SK-N-SH (cell line): ENCODE data around the gene BEX2. TPM values are rescaled to one million over a fixed set of nuclear protein-coding genes. Genes with fewer than 3 reads are reported as not detected.
A peak's percentile ranks its signal among the peaks of the same experiment; 100 is the strongest.

ENCODE experiments used
- CTCF ChIA-PET: fragments of 300-600, 350-600 bp; formaldehyde crosslinking; extraction: SDS; loops from one replicate; lab custom pipeline; 2021; lab: Yijun Ruan, JAX
- POLR2A ChIA-PET: fragments of 350-600 bp; sonication (Branson Sonifier 250); formaldehyde crosslinking; extraction: SDS; loops from one replicate; lab custom pipeline; 2020; ENCODE audit warnings: antibody characterized with exemption, inconsistent platforms; lab: Yijun Ruan, JAX
- DNase-seq: peaks from one replicate; pipeline ENCODE4 v3.0.0; 2012
- H2AFZ ChIP-seq: fragments of 200-600 bp; sonication (generic); 2 replicates; pipeline ENCODE4 v1.8.1; 2016; ENCODE audit warnings: antibody characterized with exemption, mild to moderate bottlenecking, low read depth
- H3F3A ChIP-seq: fragments of 200-600 bp; sonication (generic); replicated peaks from 2 replicates; pipeline ENCODE3; 2016; ENCODE audit warnings: antibody characterized with exemption, mild to moderate bottlenecking; ENCODE audit not compliant: insufficient read depth
- H3K27ac ChIP-seq, 2 experiments: fragments of 200-500 bp in 1 of 2; fragments of 200-600 bp in 1 of 2; sonication (Bioruptor generic) in 1 of 2; sonication (generic), shearing (Covaris generic) in 1 of 2; 2 replicates each; pipeline versions ENCODE4 v1.5.1 to v1.6.1; 2014 to 2016; ENCODE audit warnings: low read depth in 2 of 2, inconsistent platforms in 1 of 2, low read length in 1 of 2, mild to moderate bottlenecking in 1 of 2, mixed read lengths in 1 of 2
- H3K27me3 ChIP-seq: fragments of 200-600 bp; sonication (generic), shearing (Covaris generic); 2 replicates; pipeline ENCODE4 v1.6.1; 2016; ENCODE audit warnings: mixed run types; ENCODE audit not compliant: insufficient read depth
- H3K36me3 ChIP-seq, 2 experiments: fragments of 200-500 bp in 1 of 2; fragments of 200-600 bp in 1 of 2; sonication (Bioruptor generic) in 1 of 2; sonication (generic) in 1 of 2; replicated peaks in 1 of 2; 2 replicates each; pipeline versions ENCODE3 to v1.5.1; 2014 to 2016; ENCODE audit warnings: low read length in 1 of 2, mild to moderate bottlenecking in 1 of 2; ENCODE audit not compliant: insufficient read depth in 2 of 2, control insufficient read depth in 1 of 2
- H3K4me1 ChIP-seq, 2 experiments: fragments of 200-500 bp in 1 of 2; fragments of 200-600 bp in 1 of 2; sonication (Bioruptor generic) in 1 of 2; sonication (generic), shearing (Covaris generic) in 1 of 2; 2 replicates each; pipeline versions ENCODE4 v1.5.1 to v1.6.1; 2014 to 2016; ENCODE audit warnings: low read depth in 1 of 2, low read length in 1 of 2, mixed run types in 1 of 2; ENCODE audit not compliant: insufficient read depth in 2 of 2, control insufficient read depth in 1 of 2
- H3K4me2 ChIP-seq: fragments of 200-600 bp; sonication (generic), shearing (Covaris generic); 2 replicates; pipeline ENCODE4 v1.6.1; 2017; ENCODE audit warnings: mixed run types
- H3K4me3 ChIP-seq, 2 experiments: fragments of 200-500 bp in 1 of 2; fragments of 200-600 bp in 1 of 2; sonication (Bioruptor generic) in 1 of 2; sonication (generic), shearing (Covaris generic) in 1 of 2; 2 replicates each; pipeline versions ENCODE4 v1.5.1 to v1.8.1; 2014 to 2016; ENCODE audit warnings: low read depth in 2 of 2, inconsistent platforms in 1 of 2, low read length in 1 of 2, mild to moderate bottlenecking in 1 of 2, mixed read lengths in 1 of 2, moderate library complexity in 1 of 2
- H3K79me2 ChIP-seq: fragments of 200-600 bp; sonication (generic); 2 replicates; pipeline ENCODE4 v1.8.1; 2017; ENCODE audit warnings: mild to moderate bottlenecking; ENCODE audit not compliant: insufficient read depth
- H3K9ac ChIP-seq: fragments of 200-600 bp; sonication (generic); 2 replicates; pipeline ENCODE4 v1.6.1; 2017; ENCODE audit warnings: mixed run types
- H3K9me2 ChIP-seq: fragments of 200-600 bp; sonication (generic); 2 replicates; pipeline ENCODE4 v1.6.1; 2017; ENCODE audit warnings: mixed run types
- H3K9me3 ChIP-seq: fragments of 200-600 bp; sonication (generic); 2 replicates; pipeline ENCODE4 v1.6.1; 2017; ENCODE audit warnings: mixed run types, mild to moderate bottlenecking, moderate library complexity
- H4K20me1 ChIP-seq: fragments of 200-600 bp; sonication (generic); 2 replicates; pipeline ENCODE4 v1.6.1; 2017; ENCODE audit warnings: mild to moderate bottlenecking, mixed run types; ENCODE audit not compliant: insufficient read depth
- CHD2 ChIP-seq: fragments of 150-350 bp; IDR thresholded peaks from 2 replicates; pipeline ENCODE4 v1.6.1; 2018; ENCODE audit warnings: low read length; ENCODE audit not compliant: partially characterized antibody
- EP300 ChIP-seq, 2 experiments: IDR thresholded peaks; 2 replicates each; pipeline versions ENCODE4 v1.4.0 to v1.6.1; 2012; ENCODE audit warnings: borderline replicate concordance in 1 of 2, low read depth in 1 of 2, low read length in 1 of 2
- FOSL2 ChIP-seq: IDR thresholded peaks from 2 replicates; pipeline ENCODE4 v1.4.0; 2012; ENCODE audit warnings: low read depth, mild to moderate bottlenecking, moderate library complexity, borderline replicate concordance
- FOXJ3 ChIP-seq: sonication (generic); formaldehyde crosslinking; IDR thresholded peaks from 2 replicates; pipeline ENCODE4 v1.5.1; 2020; ENCODE audit warnings: mild to moderate bottlenecking, missing genetic modification reagents
- GABPA ChIP-seq: IDR thresholded peaks from 2 replicates; pipeline ENCODE4 v1.4.0; 2012; ENCODE audit warnings: low read depth, mild to moderate bottlenecking
- MAX ChIP-seq: IDR thresholded peaks from 2 replicates; pipeline ENCODE4 v1.4.0; 2012; ENCODE audit warnings: low read depth
- MEF2A ChIP-seq: IDR thresholded peaks from 2 replicates; pipeline ENCODE4 v1.4.0; 2012; ENCODE audit warnings: low read depth, borderline replicate concordance
- MXI1 ChIP-seq: IDR thresholded peaks from 2 replicates; pipeline ENCODE4 v1.6.1; 2012; ENCODE audit warnings: mild to moderate bottlenecking, low read depth, low read length, improper control_type of control experiment
- NFIC ChIP-seq: IDR thresholded peaks from 2 replicates; pipeline ENCODE4 v1.4.0; 2012; ENCODE audit warnings: borderline replicate concordance
- NRF1 ChIP-seq: IDR thresholded peaks from 2 replicates; pipeline ENCODE4 v1.6.1; 2012; ENCODE audit warnings: low read depth, mild to moderate bottlenecking, low read length
- POLR2AphosphoS5 ChIP-seq: IDR thresholded peaks from 2 replicates; pipeline ENCODE4 v1.6.1; 2012; ENCODE audit warnings: low read depth, low read length
- RAD21 ChIP-seq: IDR thresholded peaks from 2 replicates; pipeline ENCODE4 v1.6.1; 2012; ENCODE audit warnings: mild to moderate bottlenecking, low read length
- RFX5 ChIP-seq: IDR thresholded peaks from 2 replicates; pipeline ENCODE4 v1.6.1; 2012; ENCODE audit warnings: mild to moderate bottlenecking, improper control_type of control experiment, low read length
- SIN3A ChIP-seq: IDR thresholded peaks from 2 replicates; pipeline ENCODE4 v1.6.1; 2012; ENCODE audit warnings: low read depth, mild to moderate bottlenecking, low read length, moderate library complexity, borderline replicate concordance
- USF1 ChIP-seq: IDR thresholded peaks from 2 replicates; pipeline ENCODE4 v1.4.0; 2012; ENCODE audit warnings: low read depth, borderline replicate concordance
- USF2 ChIP-seq: fragments of 150-350 bp; IDR thresholded peaks from 2 replicates; pipeline ENCODE4 v1.6.1; 2017; ENCODE audit warnings: antibody characterized with exemption, low read length, low read depth, borderline replicate concordance
- ZBTB33 ChIP-seq: IDR thresholded peaks from 2 replicates; pipeline ENCODE4 v1.4.0; 2012; ENCODE audit warnings: low read depth, borderline replicate concordance
- WGBS: methylation state at CpG from one replicate; pipeline ENCODE4 v1.1.6; 2017; ENCODE audit warnings: low lambda C conversion rate; 5-methylcytosine and 5-hydroxymethylcytosine counted together
- polyA plus RNA-seq, 3 experiments: library from polyadenylated mRNA; depleted of rRNA; stranded (reverse); fragments of >200 nt; gene quantifications; 2 replicates each; pipeline ENCODE4 v1.2.3, GENCODE V29; 2012
- TF ChIP-seq, protein P1 (sequence below): fragments of 150-350 bp; IDR thresholded peaks from 2 replicates; pipeline ENCODE4 v1.6.1; 2016; ENCODE audit warnings: mild to moderate bottlenecking, low read depth, low read length

BEX2 gene
- polyA plus RNA-seq (2012; rRNA removed): 32.4 and 36.9 TPM in 2 replicates
- 38.4 and 53.8 TPM in 2 replicates for polyA plus RNA-seq (2012; cell fraction: cytosol; rRNA removed)
- 20.9 and 24.2 TPM in 2 replicates for polyA plus RNA-seq (2012; cell fraction: nucleus; rRNA removed)

DNA sequence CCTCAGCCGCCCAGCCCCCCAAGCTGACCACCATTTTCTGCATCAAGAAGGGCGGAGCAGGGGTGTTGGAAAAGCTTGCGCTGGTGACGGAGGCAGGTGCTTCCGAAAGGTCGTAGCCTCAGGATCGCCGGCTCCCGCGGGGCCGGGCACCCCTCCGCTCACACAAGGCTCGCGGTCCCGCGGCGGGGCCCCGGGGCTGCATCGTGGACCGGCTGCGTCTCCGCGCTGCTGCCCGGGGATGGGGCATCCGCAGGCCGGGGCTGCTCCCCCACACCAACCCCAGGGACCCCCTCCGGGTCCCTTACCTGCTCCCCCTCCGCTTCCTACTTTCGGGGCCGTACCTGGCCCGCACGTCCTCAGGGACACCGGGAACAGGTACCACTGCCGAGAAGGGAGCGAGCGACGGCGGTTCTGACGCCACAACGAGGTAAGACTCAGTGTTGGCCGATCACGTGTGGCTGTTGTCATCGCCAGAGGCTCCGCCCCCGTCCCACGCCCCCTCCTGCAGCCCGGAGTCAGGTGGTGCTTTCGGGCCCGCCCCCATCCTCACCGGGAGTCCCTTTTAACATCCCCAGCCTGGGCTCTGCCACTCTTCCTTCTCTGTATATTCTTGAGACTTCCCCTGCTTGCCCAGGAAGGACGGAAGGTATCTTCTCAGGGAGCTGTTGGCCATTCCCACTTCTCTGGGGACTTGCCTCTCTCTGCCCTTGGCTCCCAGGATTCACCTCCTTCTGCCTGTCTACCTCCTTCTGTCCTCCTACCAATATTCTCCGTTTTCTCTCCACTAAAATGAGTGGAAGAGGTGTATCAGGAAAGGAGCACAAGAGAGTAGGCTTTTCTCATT, at the start of gene BEX2:
Gene BEX2 (minus strand): TSS at position 436 of the 844 bp plus-strand sequence. CDS start 1,014 bp downstream, outside the sequence.
- TF ChIP-seq FOXJ3 (CRISPR knock-in tag) (no peak), MEF2A (no peak), USF2 (peak; percentile 65), USF1 (peak; percentile 88), NRF1 (no peak), EP300 (IDR thresholded peaks at IDR 0.05; ENCODE audit: borderline replicate concordance in 1 of 2, low read depth in 1 of 2, low read length in 1 of 2) (no peak), RAD21 (no peak), POLR2AphosphoS5 (0 out of 2 replicates have a peak, but pooled peaks have one; percentile 34), MXI1 (peak; percentile 72)
- TF ChIP-seq, protein P1, sequence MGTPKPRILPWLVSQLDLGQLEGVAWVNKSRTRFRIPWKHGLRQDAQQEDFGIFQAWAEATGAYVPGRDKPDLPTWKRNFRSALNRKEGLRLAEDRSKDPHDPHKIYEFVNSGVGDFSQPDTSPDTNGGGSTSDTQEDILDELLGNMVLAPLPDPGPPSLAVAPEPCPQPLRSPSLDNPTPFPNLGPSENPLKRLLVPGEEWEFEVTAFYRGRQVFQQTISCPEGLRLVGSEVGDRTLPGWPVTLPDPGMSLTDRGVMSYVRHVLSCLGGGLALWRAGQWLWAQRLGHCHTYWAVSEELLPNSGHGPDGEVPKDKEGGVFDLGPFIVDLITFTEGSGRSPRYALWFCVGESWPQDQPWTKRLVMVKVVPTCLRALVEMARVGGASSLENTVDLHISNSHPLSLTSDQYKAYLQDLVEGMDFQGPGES: no peak
- Histone ChIP-seq H3K79me2 (no peaks in the 10 kb centered on the region), H3K36me3 (no peaks in the 10 kb centered on the region), H3K9ac (no peak within 1 kb of the TSS), H3K27ac (peak within 1 kb of the TSS in 1 of 2 experiments; percentile 47; a peak in 1 of 4 replicates), H2AFZ (peak within 1 kb of the TSS; percentile 81; the same call in 1 of the 2 replicates), H3F3A (no peaks in the 10 kb centered on the region), H4K20me1 (no peaks in the 10 kb centered on the region), H3K4me2 (peak within 1 kb of the TSS; percentile 68; the same call in 1 of the 2 replicates), H3K27me3 (peaks cover 4% of the 10 kb centered on the region), H3K4me3 (peak within 1 kb of the TSS; percentile 57 to 62), H3K9me3 (no peaks in the 10 kb centered on the region), H3K4me1 (peaks cover 0 to 3% of the 10 kb centered on the region in 2 experiments; a peak in 1 of 4 replicates), H3K9me2 (no peaks in the 10 kb centered on the region)
- WGBS: 9% methylated on average over 21 of the region's 52 CpGs
- CTCF ChIA-PET: no interaction called here
- POLR2A ChIA-PET: interaction anchor here (0.6 to 2.0 kb wide), 4 partner anchors 19 to 96 kb away, joined by 3 to 6 read pairs (median 3); partner anchors contain the start of genes BEX3, TCEAL7 and TCEAL9
- peak; percentile 89 for DNase-seq

DNA sequence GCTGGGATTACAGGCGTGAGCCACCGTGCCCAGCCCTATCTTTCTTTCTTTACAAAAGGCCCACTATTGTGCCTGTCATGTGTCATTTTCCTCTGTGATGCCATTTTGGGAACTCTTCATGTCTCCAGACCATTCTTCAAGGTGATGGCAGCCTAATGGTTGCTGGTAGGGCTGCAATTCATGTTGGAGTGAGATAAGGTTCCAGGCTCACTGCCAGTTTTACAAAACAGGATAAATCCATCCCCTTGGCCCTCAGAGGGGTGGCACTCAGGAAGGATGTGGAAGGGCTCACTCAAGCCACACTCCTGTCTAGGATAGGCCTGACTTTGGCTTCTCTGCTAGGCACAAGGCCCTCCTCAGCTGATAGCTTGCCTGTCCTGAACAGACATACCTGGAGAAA, 49.3 kb upstream of the BEX2 start:
- no peak overlapping the region for H3K4me3 ChIP-seq
- no peak overlapping the region for H3K4me2 ChIP-seq
- peaks cover 26% of the 10 kb centered on the region for H3K79me2 ChIP-seq
- H3K36me3 ChIP-seq: peaks cover 7 to 9% of the 10 kb centered on the region in 2 experiments
- H3K9ac ChIP-seq: no peak overlapping the region
- ChIA-PET POLR2A (no interaction called here), CTCF (no interaction called here)
- H2AFZ ChIP-seq: no peak overlapping the region
- H3K27me3 ChIP-seq: no peaks in the 10 kb centered on the region
- peak; percentile 19 for DNase-seq
- H3K9me2 ChIP-seq: no peaks in the 10 kb centered on the region
- peaks cover 0 to 3% of the 10 kb centered on the region in 2 experiments; a peak in 2 of 4 replicates for H3K4me1 ChIP-seq
- no peaks in the 10 kb centered on the region for H3F3A ChIP-seq
- 51% methylated on average over 2 of the region's 2 CpGs for WGBS
- no peaks in the 10 kb centered on the region for H4K20me1 ChIP-seq
- no peaks in the 10 kb centered on the region for H3K9me3 ChIP-seq
- peak overlapping the region; percentile 22 to 24; a peak in 2 of 4 replicates for H3K27ac ChIP-seq
- TF ChIP-seq NFIC (no peak), FOSL2 (no peak), MAX (no peak), SIN3A (no peak), USF2 (no peak), RFX5 (no peak), GABPA (no peak), FOXJ3 (CRISPR knock-in tag) (no peak), ZBTB33 (no peak), CHD2 (no peak), MXI1 (no peak)
